Prostate gland (tissue), 2 donors: ENCODE measurements around the gene RSPH10B2.
"Not testable (repeated sequence)": the region's sequence is repeated elsewhere in the genome, so short reads cannot be mapped to it uniquely, and the experiment has no call there.

ENCODE experiments used
- POLR2A ChIP-seq: fragments of 450-650 bp; IDR thresholded peaks from one replicate; pipeline ENCODE4 v1.6.1; 2016; ENCODE audit warnings: antibody characterized with exemption, mild to moderate bottlenecking
- TF ChIP-seq, protein P1 (sequence below), 4 experiments: fragments of 200-600 bp in 2 of 4; fragments of 450-650 bp in 2 of 4; sonication (generic) in 2 of 4; IDR thresholded peaks; 1 replicate in 3 of 4; 2 replicates in 1 of 4; pipeline ENCODE4 v1.5.1; 2016 to 2019; ENCODE audit warnings: antibody characterized with exemption in 4 of 4, mild to moderate bottlenecking in 2 of 4, moderate library complexity in 2 of 4

DNA sequence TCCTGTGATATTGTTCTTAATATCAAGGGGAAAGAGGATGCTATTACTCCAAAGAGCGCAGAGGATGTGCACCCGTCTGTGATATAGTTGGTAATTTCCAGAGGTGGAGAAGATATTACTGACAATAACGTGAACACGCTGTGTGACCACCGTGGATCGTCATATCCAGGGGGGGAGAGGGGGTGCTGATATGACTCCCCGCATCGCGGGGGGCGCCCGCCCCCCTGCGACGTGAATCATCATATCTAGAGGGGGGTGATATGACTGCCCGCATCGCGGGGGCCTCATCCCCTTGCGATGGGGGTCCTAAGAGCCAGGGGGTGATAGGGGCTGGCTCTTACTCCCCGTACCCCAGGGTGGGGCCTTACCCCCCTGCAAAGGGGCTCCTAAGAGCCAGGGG lies 93.8 kb downstream of the RSPH10B2 start:
- TF ChIP-seq, protein P1, sequence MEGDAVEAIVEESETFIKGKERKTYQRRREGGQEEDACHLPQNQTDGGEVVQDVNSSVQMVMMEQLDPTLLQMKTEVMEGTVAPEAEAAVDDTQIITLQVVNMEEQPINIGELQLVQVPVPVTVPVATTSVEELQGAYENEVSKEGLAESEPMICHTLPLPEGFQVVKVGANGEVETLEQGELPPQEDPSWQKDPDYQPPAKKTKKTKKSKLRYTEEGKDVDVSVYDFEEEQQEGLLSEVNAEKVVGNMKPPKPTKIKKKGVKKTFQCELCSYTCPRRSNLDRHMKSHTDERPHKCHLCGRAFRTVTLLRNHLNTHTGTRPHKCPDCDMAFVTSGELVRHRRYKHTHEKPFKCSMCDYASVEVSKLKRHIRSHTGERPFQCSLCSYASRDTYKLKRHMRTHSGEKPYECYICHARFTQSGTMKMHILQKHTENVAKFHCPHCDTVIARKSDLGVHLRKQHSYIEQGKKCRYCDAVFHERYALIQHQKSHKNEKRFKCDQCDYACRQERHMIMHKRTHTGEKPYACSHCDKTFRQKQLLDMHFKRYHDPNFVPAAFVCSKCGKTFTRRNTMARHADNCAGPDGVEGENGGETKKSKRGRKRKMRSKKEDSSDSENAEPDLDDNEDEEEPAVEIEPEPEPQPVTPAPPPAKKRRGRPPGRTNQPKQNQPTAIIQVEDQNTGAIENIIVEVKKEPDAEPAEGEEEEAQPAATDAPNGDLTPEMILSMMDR (IDR thresholded peaks at IDR 0.05), result not testable (repeated sequence)
- not testable (repeated sequence) for TF ChIP-seq POLR2A
